Fibroblast of skin of back (primary cell): ENCODE data around the gene SPDYE4.

Experiments used
- DNase-seq: peaks from one replicate; pipeline ENCODE4 v3.0.0-alpha.2; 2013

The SPDYE4 gene

GRCh38 chr17:8740486-8740885 is 17.9 kb downstream of the SPDYE4 start:
- DNase-seq, result no peak

GRCh38 chr17:8739097-8739496 is 19.2 kb downstream of the SPDYE4 start:
- no peak for DNase-seq

GRCh38 chr17:8736796-8737195 is 21.6 kb downstream of the SPDYE4 start:
- no peak for DNase-seq

GRCh38 chr17:8736362-8736761 is 22.0 kb downstream of the SPDYE4 start:
- no peak for DNase-seq

- no peak for DNase-seq
Observed at GRCh38 chr17:8735336-8735939, 22.9 kb downstream of the SPDYE4 start.

GRCh38 chr17:8734876-8735275 is 23.5 kb downstream of the SPDYE4 start:
- DNase-seq, result no peak

- DNase-seq, result no peak
Observed at GRCh38 chr17:8732406-8733085, 25.8 kb downstream of the SPDYE4 start.

GRCh38 chr17:8729860-8730259 is 28.5 kb downstream of the SPDYE4 start:
- DNase-seq, result no peak

GRCh38 chr17:8729421-8729820 is 28.9 kb downstream of the SPDYE4 start:
- DNase-seq, result no peak

GRCh38 chr17:8728971-8729370 is 29.4 kb downstream of the SPDYE4 start:
- DNase-seq, result no peak

- no peak for DNase-seq
Observed at GRCh38 chr17:8728251-8728938, 30.0 kb downstream of the SPDYE4 start.

GRCh38 chr17:8726941-8727555 is 31.3 kb downstream of the SPDYE4 start:
- no peak for DNase-seq

- DNase-seq, result no peak
Observed at GRCh38 chr17:8725881-8726876, 32.2 kb downstream of the SPDYE4 start.

- DNase-seq, result no peak
Observed at GRCh38 chr17:8724451-8724850, 33.9 kb downstream of the SPDYE4 start.

GRCh38 chr17:8720596-8720995 is 37.8 kb downstream of the SPDYE4 start:
- no peak for DNase-seq

GRCh38 chr17:8719291-8720246 is 38.8 kb downstream of the SPDYE4 start:
- DNase-seq, result no peak

GRCh38 chr17:8718001-8718563 is 40.3 kb downstream of the SPDYE4 start:
- DNase-seq, result no peak

- no peak for DNase-seq
Observed at GRCh38 chr17:8713878-8714277, 44.5 kb downstream of the SPDYE4 start.

GRCh38 chr17:8713315-8713714 is 45.0 kb downstream of the SPDYE4 start:
- DNase-seq, result no peak

- no peak for DNase-seq
Observed at GRCh38 chr17:8712698-8713097, 45.6 kb downstream of the SPDYE4 start.

GRCh38 chr17:8711291-8711690 is 47.1 kb downstream of the SPDYE4 start:
- DNase-seq, result no peak
